Spleen (tissue), 7 donors: ENCODE measurements around the gene STIL.

Experiments
- POLR2A ChIP-seq, 3 donors: fragments of 450-650 bp; IDR thresholded peaks; one replicate each; pipeline ENCODE4 v1.5.1; 2017; ENCODE audit warnings: antibody characterized with exemption in 3 of 3, mild to moderate bottlenecking in 1 of 3
- POLR2AphosphoS5 ChIP-seq, 3 donors: sonication (generic); formaldehyde crosslinking; IDR thresholded peaks; one replicate each; pipeline ENCODE4 v1.5.1; 2017; ENCODE audit warnings: antibody characterized with exemption in 3 of 3
- TF ChIP-seq, protein P1 (sequence below), 11 experiments: fragments of 200-600 bp in 7 of 11; fragments of 450-650 bp in 4 of 11; sonication (generic) in 4 of 11; IDR thresholded peaks in 8 of 11; conservative IDR thresholded peaks in 3 of 11; 1 replicate in 7 of 11; 2 replicates in 4 of 11; pipeline versions ENCODE4 v1.4.0 to v1.8.0; 2016 to 2021; ENCODE audit warnings: antibody characterized with exemption in 11 of 11, inconsistent platforms in 4 of 11, mild to moderate bottlenecking in 1 of 11
- donor health status: DM: no; HTN: no; CAD: no; lungs with moderate emphysema.
- donor health status: DM: no; HTN: no; CAD: no.
- donor health status: DM: no; HTN: no; CAD: no.

- TF ChIP-seq, protein P1, sequence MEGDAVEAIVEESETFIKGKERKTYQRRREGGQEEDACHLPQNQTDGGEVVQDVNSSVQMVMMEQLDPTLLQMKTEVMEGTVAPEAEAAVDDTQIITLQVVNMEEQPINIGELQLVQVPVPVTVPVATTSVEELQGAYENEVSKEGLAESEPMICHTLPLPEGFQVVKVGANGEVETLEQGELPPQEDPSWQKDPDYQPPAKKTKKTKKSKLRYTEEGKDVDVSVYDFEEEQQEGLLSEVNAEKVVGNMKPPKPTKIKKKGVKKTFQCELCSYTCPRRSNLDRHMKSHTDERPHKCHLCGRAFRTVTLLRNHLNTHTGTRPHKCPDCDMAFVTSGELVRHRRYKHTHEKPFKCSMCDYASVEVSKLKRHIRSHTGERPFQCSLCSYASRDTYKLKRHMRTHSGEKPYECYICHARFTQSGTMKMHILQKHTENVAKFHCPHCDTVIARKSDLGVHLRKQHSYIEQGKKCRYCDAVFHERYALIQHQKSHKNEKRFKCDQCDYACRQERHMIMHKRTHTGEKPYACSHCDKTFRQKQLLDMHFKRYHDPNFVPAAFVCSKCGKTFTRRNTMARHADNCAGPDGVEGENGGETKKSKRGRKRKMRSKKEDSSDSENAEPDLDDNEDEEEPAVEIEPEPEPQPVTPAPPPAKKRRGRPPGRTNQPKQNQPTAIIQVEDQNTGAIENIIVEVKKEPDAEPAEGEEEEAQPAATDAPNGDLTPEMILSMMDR (IDR thresholded peaks at IDR 0.05 in 8 of 11, conservative IDR thresholded peaks at IDR 0.05 in 3 of 11): no peak
- TF ChIP-seq POLR2AphosphoS5 (IDR thresholded peaks at IDR 0.05): no peak
- no peak for TF ChIP-seq POLR2A (IDR thresholded peaks at IDR 0.05)
These were observed 80.8 kb downstream of the STIL start for GRCh38 chr1:47233186-47233585.
